Activated gamma-delta T cell treated with anti-CD3 and anti-CD28 coated beads, Interleukin-2, amount 50 U/mL, for 16 hours (primary cell): ENCODE data around the gene ZNF24.
A peak's percentile ranks its signal among the peaks of the same experiment; 100 is the strongest.

ENCODE experiments used
- DNase-seq: peaks from one replicate; pipeline ENCODE4 v3.0.0-alpha.2; 2020; ENCODE audit warnings: low read depth

Gene ZNF24

GRCh38 chr18:35343936-35344735 is at the start of gene ZNF24:
TSS of gene ZNF24 (minus strand) at chr18:35344420. CDS start at chr18:35340650, 3,770 bp downstream.
- peak; percentile 88 for DNase-seq

- no peak for DNase-seq
Measured at GRCh38 chr18:35393716-35394115, 49.5 kb upstream of the ZNF24 start.

GRCh38 chr18:35392375-35392774 is 48.2 kb upstream of the ZNF24 start:
- DNase-seq = no peak

- no peak for DNase-seq
Measured at GRCh38 chr18:35390951-35391700, 46.9 kb upstream of the ZNF24 start.

- DNase-seq = no peak
Measured at GRCh38 chr18:35389095-35389618, 44.9 kb upstream of the ZNF24 start.

GRCh38 chr18:35387152-35387571 is 42.9 kb upstream of the ZNF24 start:
- DNase-seq = no peak

- DNase-seq = peak; percentile 42
Measured at GRCh38 chr18:35386600-35387100, 42.4 kb upstream of the ZNF24 start.

GRCh38 chr18:35383136-35383535 is 38.9 kb upstream of the ZNF24 start:
- no peak for DNase-seq

GRCh38 chr18:35379421-35379820 is 35.2 kb upstream of the ZNF24 start:
- DNase-seq = no peak

- no peak for DNase-seq
Measured at GRCh38 chr18:35378574-35378896, 34.3 kb upstream of the ZNF24 start.

GRCh38 chr18:35377875-35378573 is 33.8 kb upstream of the ZNF24 start:
- no peak for DNase-seq

- peak; percentile 43 for DNase-seq
Measured at GRCh38 chr18:35376742-35377695, 32.8 kb upstream of the ZNF24 start, which contains the start of gene ZNF396. TSS of gene ZNF396 (minus strand) at chr18:35377337. CDS start at chr18:35374292, 3,045 bp downstream.

GRCh38 chr18:35376393-35376741 is 32.1 kb upstream of the ZNF24 start:
- DNase-seq = no peak

GRCh38 chr18:35374708-35375107 is 30.5 kb upstream of the ZNF24 start:
- DNase-seq = no peak

GRCh38 chr18:35371412-35372195 is 27.4 kb upstream of the ZNF24 start:
- DNase-seq = no peak

GRCh38 chr18:35369126-35369525 is 24.9 kb upstream of the ZNF24 start:
- no peak for DNase-seq

GRCh38 chr18:35368595-35368994 is 24.4 kb upstream of the ZNF24 start:
- DNase-seq = no peak

- no peak for DNase-seq
Measured at GRCh38 chr18:35362531-35362930, 18.3 kb upstream of the ZNF24 start.

- no peak for DNase-seq
Measured at GRCh38 chr18:35361570-35362321, 17.5 kb upstream of the ZNF24 start.
